HG02571 (cell line): Measurements from ENCODE around the gene ACBD6.

Experiments used
- ATAC-seq: cut with Tn5 transposase; IDR thresholded peaks from one replicate; pipeline ENCODE4 v1.9.1; 2021; ENCODE audit warnings: mild to moderate bottlenecking, moderate library complexity; ENCODE audit not compliant: unreplicated experiment

The ACBD6 gene

GRCh38 chr1:180525715-180526039 is 23.3 kb upstream of the ACBD6 start:
- no peak for ATAC-seq

GRCh38 chr1:180524915-180525714 is 22.7 kb upstream of the ACBD6 start:
- ATAC-seq, result no peak

DNA sequence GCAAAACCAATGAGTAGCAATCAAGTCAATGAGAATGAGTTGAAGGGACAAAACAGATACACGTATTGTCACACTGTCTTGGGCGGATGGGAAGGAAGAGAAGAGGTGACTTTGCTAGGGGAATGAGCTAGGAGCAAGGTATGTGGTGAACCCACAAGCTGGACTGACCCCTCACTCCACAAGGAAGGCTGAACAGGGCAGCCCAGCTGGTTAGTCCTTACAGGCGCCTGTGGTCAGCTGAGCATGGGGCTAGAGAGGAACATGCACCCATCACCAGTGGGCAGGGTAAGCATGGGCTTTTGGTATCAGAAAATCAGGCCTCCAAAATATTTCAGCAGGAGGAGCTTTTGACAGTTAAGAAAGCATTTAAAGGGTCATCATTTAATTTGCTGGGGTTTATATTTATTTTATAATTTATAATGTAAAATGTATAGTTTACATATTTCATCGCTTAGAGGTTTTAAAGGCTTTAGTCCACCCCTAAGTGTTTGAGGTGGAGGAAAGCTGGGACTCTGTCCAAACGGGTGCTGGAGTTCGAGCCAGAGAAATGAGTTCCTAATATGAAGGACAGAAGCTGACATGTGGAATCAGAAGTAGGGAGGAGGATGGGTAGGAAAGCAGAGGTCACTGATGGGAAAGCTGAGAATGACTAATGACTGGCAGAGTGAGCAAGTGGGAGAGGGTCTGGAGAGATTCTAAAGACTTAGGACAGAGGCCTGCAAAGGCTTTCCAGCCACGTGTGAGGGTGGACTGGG is 22.0 kb upstream of the ACBD6 start:
- no peak for ATAC-seq

GRCh38 chr1:180522213-180522515 is 19.8 kb upstream of the ACBD6 start:
- ATAC-seq, result no peak

GRCh38 chr1:180521474-180522212 is 19.3 kb upstream of the ACBD6 start:
- no peak for ATAC-seq

GRCh38 chr1:180519846-180520245 is 17.5 kb upstream of the ACBD6 start:
- ATAC-seq, result no peak

- peak; percentile 94 for ATAC-seq
These were observed 13.5 kb upstream of the ACBD6 start for GRCh38 chr1:180515857-180516388.

DNA sequence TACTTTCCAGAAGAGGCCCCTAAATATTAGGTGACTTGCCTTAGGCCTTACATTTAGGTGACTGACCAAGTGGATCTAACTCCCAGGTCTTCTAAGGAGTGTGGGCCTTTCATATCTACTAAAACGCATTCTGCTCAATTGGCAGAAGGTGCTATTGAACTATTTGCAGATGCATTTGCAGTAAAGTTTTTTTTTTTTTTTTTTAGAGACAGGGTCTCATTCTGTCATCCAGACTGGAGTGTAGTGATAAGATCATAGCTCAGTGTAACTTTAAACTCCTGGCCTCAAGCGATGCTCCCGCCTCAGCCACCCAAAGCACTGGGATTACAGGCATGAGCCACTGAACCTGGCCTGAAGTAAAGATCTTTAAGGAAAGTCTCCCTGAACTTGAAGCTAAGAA is 13.0 kb upstream of the ACBD6 start:
- ATAC-seq, result no peak

DNA sequence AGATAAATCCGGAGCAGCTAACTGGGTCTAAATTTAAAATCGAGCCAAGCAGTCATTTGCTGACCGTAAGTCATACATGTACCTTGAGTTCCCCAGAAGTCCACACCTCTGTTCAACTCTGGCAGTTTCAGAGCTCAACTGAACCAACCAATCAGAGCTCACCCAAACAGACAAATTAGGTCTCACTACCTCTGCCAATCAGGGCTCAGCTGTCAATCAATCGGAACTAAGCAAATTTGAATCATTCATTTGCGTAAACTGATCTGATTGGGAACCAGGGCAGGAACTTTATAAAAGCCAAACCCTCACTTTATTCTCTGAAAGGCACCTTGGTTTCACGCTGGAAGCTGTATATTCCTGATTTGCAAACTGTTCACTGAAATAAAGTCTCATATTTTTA is 11.2 kb upstream of the ACBD6 start:
- no peak for ATAC-seq

DNA sequence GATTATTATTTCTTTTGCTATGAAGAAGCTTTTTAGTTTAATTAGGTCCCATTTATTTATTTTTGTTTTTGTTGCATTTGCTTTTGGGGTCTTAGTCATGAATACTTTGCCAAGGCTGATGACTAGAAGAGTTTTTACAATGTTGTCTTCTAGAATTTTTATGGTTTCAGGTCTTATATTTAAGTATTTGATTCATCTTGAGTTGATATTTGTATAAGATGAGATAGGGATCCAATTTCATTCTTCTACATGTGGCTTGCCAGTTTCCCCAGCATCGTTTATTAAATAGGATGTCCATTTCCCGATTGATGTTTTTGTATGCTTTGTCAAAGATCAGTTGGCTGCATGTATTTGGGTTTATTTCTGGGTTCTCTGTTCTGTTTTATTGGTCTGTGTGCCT is 8.5 kb upstream of the ACBD6 start:
- no peak for ATAC-seq

DNA sequence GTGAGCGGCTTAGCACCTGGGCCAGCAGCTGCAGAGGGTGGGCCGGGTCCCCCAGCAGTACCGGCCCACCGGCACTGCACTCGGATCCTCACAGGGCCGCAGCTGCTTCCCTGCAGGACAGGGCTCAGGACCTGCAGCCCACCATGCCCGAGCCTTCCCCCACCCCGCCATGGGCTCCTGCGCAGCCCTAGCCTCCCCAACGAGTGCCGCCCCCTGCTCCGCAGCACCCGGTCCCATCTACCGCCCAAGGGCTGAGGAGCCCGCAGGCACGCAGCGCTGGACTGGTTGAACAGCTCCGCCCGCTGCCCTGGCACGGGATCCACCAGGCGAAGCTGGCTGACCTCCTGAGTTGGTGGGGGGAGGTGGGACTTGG is 6.3 kb upstream of the ACBD6 start:
- no peak for ATAC-seq

GRCh38 chr1:180507795-180508724 is 5.7 kb upstream of the ACBD6 start:
- no peak for ATAC-seq

DNA sequence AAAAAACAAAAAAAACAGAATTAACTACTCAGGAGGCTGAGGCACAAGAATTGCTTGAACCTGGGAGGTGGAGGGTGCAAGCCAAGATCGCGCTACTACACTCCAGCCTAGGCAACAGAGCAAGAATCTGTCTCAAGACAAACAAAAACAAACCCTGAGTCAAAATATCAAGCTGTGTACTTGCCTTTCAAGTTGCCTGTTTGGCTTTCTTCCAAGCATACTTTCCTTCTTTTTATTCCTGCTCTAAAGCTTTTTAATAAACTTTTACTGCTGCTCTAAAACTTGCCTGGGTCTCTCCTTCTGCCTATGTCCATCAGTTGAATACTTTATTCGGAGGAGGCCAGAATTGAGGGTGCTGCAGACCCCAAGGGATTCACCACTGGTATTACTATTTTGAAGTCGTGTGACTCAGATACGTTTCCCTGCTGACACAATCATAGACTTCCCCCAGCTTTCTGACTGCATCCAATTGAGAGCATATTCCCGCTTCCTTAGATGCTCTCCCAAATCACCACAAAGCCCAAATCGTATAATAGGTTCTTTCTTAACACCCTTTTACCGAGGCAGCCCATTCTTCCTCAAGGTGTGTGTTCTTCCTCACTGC is 3.5 kb upstream of the ACBD6 start:
- ATAC-seq, result no peak

DNA sequence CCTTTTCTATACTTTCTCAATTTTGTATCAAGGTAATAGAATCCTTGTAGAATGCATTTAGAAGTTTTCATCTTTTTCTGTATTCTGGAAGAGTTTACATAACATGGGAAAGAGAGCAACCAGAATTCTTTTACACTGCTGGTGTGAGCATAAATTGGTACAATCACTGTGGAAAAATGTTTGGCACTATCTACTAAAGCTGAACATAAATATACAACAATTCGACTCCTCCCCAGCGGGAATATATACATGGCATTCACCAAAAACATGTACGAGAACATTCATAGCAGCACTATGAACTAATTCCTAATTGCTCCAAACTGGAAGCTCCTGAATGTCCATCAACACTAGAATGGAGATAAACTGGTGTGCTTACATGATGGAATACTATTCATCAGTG is 1.8 kb upstream of the ACBD6 start:
- no peak for ATAC-seq

GRCh38 chr1:180503280-180503862 is 994 bp upstream of the ACBD6 start:
- ATAC-seq, result no peak

DNA sequence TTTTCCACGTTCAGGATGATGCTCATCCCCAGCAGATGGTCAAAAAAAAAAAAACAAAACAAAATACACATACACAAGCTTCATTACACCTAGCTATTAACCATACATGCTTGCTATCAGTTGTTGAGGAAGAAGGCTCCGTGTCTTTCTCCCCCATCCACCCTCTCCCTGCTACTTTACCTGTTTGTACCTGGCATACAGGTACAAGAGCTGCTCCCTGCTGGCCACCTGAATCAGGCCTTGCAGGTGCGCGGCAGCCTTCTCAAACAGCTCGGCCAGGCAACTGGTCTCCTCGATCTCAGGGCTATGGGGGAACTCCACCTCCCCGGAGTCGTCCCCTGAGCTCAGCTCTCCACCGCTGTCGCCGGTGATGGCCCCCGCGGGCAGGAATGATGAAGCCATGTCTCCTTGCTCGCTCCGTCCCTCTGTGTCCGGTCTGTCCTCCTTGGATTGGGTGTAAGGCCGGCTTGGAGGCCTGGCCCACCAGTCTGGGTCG is 464 bp downstream of the ACBD6 start:
- ATAC-seq, result peak; percentile 32

DNA sequence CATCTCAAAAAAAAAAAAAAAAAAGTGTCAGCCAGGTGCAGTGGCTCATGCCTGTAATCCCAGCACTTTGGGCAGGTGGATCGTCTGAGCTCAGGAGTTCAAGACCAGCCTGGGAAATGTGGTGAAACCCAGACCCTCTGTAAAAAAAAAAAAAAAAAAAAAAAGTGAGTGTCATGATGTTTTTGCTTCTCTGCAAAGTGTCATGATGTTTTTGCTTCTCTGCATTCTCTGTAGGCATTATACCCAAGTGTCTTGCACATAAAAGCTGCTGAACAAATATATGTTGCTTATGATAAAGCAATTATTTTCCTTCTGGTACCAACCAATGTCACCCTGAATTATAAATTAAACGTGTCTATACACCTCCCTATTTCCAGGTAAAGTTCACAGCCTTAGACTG is 1.7 kb downstream of the ACBD6 start:
- no peak for ATAC-seq

DNA sequence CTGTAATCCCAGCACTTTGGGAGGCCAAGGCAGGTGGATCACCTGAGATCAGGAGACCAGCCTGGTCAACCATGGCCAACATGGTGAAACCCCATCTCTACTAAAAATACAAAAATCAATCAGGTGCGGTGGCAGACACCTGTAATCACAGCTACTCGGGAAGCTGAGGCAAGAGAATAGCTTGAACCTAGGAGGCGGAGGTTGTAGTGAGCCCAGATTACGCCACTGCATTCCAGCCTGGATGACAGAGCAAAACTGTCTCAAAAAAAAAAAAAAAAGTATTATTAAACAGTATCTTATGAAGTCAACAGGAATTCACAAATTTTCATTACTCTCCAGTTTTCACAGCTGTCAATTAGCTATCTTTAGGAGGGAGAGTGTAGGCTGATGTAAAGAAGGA is 3.8 kb downstream of the ACBD6 start:
- ATAC-seq, result no peak

- ATAC-seq, result no peak
These were observed 4.6 kb downstream of the ACBD6 start for GRCh38 chr1:180497826-180498225.

GRCh38 chr1:180494370-180494769 is 8.0 kb downstream of the ACBD6 start:
- ATAC-seq, result no peak
